HTERT RPE-1 (cell line): Measurements from ENCODE around the gene SEMA3G.

Experiments
- in situ Hi-C: fragments of 300-500 bp; cut with MboI; formaldehyde crosslinking; loops from 4 replicates; pipeline ENCODE4 v1.14.3; 2020; ENCODE audit warnings: low sequenced_read_pairs

Gene SEMA3G

DNA sequence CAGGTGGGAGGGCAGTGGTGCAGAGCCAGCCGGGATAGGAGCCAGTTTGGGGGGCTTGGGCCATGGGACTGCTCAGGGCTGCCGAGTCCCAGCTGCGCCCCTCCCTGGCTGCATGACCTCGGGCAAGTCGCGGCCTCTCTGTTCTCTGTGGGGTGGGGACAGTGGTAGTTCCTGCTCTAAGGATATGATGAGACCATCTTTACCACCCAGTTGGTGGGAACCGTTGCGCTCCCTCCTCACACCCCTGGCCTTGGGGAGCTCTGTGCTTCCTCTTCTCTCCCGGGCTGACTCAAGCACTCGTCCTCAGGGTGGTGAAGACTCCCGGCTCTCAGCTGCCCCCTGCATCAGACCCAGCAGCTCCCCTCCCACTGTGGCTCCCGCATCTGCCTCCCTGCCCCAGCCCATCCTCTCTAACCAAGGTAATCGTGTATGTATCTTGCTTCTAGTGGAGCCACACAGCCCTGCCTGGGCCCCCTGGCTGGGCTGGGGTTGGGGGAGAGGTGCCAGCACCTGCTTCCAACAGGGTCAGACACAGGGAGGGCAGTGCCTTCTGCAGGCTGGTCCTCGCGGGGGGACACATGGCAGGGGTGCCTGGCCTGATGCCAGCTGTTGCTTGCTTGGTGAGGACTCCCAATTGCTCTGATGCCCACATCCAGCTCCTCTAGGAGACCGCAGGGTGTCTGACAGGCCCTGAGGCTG, 35.1 kb upstream of the SEMA3G start:
- in situ Hi-C loops, result no loop called here

DNA sequence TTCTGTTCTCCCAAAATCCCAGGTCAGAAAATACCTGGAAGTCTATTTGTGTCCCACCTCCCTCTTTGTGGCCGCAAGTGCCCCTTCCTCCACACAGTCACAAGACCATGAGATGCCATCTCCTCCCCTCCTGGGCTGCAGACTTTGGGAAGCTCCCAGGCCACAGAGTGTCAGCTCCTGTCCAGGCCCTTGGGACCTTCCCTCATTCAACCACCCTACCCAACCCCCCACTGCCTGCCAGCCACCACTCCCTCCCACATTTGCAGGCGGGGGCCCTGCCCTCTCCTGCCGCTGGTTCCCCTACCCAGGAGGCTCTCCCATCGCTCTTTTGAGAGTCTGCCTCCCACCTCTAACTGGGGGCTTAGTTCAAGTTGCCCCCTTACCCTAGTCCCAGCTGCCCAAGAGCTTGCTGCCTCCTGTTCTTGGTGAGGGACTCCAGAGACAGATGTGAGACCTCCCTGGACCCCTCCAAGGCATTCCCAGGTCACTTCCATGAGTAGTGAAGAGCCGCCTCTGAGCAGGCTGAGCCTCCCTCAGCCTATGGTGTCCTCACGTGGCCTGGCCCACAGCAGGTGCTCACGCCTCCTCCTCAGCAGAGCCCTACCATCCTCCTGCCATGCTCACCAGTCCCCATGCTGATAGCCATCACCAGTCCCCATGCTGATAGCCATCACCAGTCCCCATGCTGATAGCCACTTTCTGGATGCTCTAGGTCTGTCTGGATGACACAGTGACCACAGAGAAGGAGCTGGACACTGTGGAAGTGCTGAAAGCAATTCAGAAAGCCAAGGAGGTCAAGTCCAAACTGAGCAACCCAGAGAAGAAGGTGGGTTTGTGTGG, 34.4 kb upstream of the SEMA3G start:
- in situ Hi-C loops, result no loop called here

DNA sequence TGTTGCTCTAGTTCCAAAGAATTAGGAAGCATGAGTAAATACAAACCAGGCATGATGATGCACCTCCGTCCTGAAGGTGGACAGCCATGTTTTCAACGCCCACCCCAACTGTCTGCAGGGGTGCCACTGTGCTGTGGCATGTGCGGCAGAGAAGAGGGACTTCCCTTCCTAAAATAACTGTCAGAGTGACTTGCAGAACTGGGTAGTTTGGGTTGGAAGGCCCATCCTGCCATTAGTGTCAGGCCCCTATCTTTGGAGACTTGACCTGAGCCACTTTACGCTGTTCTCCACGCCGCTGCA, 32.8 kb upstream of the SEMA3G start:
- in situ Hi-C loops, result no loop called here

DNA sequence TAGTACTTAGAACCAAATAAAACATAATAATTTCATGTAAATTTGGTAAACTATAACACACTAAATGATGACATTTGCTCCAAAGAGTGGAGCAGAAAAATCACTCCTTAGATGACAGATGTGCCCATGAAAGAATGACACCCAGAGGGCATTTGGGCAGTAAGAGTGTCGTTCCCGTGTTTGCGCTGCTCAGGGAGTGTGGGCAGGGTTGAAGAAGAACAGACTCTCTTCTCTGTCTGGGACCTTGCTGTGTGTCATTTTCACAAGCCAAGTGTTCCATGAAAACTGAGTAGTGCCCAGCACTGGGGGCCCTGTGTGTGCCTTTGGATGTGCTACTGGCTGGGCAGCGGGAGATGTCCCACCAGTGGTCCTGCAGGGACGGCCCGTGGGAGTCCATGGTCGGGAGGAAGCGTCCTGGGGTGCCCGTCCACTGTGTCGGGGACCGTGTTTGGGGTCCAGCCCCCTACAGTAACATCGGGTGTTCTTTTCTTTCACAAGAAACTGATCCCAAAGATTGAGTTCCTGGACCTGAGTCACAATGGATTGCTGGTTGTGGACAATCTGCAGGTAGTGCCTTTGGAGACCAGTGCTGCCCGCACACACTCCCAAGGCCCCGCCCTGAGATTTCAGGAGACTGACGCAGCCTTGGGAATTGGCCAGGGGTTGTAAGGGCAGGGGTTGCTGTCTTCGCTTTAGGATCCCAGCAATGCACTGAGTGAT, 32.3 kb upstream of the SEMA3G start:
- in situ Hi-C loops, result no loop called here

DNA sequence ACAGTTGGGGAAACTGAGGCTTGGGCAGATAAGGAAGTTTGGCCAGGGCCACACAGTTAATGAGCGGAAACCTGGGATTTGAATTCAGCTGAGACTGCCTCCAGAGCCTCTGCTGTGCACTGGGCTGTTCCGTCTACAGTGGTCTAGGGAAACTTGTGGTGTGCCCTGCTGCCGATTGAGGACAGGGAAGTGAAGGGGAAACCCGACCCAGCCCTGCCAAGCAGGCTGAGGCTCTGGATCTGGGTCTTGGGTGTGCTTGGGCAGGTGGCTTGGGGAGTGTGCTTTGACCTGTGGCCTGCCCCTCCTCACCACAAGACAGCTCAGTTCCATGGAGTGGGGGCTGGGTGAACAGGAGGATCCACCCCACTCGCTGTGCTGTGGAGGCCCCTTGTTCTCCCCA, 28.1 kb upstream of the SEMA3G start:
- in situ Hi-C loops, result no loop called here

DNA sequence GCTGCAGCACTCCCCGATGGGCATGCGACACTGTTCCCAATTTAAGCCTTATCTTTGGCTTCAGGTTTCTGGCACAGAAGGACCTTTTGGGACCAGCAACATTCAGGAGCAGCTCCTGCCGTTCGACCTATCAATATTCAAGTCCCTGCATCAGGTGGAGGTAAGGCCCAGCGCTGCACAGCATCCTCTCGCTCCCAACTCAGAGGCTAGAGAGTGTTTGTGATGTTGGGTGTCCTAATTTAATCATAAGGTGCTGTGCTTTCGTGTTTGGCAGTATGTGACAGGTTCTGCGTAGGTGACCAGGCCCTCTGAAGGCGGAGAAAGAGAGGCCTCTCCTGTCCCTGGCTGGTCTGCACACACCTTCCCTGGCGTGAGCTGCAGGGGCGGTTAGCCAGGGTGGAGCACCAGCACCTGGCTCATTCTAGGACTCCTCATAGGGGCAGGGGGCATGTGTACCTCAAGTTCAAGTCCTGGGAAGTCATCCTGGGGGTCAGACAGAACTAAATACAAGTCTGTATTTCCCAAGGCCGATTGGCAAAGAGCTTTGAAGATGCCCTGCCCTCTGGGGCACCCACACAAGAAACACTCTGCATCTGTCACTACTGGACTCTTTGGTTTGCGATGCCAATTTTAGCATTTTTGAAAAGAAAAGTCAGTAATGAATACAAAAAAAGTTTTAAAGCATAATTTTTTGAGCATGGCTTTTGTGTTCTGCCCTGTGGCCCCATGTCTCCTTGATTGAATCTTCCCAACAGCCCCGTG, 27.5 kb upstream of the SEMA3G start:
- in situ Hi-C loops, result no loop called here

DNA sequence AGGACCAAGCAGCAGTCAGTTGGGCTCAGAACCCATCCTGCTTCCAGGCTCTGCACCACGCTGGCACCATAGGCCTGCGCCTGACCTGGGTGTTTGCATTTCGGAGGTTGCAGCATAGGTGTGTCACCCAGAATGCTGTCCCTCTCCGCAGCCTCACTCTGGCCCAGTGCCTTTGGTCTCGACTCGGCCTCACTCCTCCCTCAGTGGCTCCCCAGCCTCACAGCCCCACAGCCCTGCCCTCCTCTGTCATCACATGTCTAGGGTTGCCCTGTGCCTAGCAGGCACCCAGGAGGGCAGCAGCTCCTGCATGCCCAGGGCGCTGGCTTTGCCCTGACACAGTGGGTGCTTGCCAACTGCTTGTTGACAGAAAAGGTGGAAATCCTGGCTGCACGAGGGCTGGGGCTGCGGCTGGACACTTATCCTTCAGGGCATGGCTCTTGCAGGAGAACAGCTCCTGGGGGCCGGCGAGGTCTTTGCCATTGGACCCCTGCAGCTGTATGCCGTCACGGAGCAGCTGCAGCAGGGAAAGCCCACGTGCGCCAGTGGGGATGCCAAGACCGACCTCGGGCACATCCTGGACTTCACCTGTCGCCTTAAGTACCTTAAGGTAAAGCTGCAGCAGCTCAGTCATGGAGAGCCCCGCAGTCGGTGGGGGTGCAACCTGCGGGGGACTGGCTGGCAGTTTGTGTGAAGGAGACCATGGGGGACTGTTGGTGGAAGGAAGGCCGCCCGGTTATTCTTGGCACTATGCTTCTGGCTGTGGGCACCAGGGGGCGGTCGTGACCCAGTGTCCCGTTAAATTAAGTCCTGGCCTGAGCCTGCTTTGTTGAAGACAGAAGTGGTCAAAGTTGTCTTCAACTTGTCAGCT, 26.7 kb upstream of the SEMA3G start:
- in situ Hi-C loops, result no loop called here

DNA sequence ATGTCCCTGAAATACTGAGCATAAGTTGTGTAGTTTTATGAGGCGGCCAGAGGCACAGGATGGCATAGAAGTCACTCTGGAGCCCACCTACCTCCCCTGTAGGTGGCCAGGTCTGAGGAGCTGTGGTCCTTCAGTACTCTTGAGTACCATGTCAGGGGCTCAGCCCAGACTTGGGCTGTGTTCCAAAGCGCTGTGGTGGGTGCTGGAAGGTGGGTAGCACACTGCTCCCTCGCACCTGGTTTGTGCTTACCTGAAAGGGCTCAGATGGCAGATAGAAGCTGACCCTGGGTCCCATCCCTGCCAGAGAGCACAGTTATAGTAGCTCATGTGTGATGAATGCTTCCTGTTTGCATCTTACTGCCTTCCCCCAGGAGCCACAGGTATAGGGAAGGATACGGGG, 26.0 kb upstream of the SEMA3G start:
- in situ Hi-C loops, result no loop called here

DNA sequence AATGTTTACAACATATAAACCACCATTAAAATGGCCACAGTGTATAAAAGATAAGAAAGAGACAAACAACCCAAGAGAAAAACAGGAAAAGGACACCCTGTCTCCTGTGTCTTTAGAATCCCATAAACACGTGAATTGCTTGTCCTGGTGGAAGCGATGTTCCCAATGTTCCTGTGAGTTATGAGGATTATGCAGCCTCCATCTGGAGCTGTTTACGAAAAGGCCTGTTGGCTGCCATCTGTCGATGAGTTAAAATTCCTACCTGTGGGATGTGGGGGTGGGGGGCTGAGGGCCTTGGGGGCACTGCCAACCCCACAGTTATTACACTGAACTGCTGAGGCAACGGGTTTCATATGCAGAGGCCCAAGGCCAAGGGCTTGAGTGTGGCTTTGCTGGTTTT, 24.1 kb upstream of the SEMA3G start:
- in situ Hi-C loops, result no loop called here

DNA sequence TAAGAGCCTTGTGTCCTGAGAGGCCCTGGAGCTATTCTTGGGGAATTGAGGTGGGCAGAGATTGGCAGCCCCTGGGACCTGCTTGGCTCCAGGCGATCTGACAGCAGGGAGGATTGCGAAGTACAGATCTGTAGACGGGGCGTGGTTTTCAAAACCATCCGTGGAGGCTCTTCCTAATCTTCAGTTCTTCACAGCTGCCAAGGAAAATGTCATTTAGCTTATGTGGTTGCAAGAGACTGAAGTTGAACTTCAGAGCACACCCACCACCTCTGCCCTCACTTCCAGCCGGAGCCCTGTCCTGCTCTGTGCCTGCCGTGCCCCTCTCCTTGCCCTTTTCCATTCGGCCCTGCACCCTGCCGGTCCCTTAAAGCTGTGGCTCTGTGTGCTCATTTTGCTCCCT, 23.4 kb upstream of the SEMA3G start:
- in situ Hi-C loops, result no loop called here

DNA sequence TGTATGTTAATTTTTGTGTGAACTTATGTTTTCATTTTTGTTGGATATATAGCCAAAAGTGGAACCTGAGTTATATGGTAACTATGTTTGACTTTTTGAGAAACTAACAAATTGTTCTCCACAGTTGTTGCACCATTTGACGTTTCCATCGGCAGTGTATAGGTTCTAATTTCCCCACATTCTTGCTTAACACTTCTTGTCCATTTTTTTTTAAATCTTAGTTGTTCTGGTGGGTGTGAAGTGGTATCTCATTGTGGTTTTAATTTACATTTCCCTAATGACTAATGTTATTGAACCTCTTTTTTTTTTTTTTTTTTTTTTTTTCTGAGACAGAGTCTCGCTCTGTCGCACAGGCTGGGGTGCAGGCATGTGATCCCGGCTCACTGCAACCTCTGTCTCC, 18.5 kb upstream of the SEMA3G start:
- in situ Hi-C loops, result no loop called here

DNA sequence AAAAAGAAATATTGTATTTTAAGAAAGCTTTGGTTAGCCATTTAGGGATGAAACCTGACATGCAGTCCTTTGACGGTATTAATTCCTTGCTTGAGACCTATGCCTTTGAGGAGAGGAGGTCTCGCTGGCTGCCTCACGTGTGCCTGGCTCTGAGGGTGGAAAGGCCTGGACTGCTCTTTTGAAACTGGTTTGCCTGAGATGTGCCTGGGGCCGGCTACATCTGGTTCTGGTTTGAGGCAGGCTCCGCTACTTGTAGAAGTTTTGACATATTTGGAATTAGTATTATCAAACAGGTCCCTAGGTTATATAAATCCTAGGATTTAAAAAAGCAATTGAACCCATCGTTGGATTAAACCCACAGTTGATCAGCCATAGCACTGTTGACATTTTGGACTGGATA, 17.0 kb upstream of the SEMA3G start:
- in situ Hi-C loops, result no loop called here

DNA sequence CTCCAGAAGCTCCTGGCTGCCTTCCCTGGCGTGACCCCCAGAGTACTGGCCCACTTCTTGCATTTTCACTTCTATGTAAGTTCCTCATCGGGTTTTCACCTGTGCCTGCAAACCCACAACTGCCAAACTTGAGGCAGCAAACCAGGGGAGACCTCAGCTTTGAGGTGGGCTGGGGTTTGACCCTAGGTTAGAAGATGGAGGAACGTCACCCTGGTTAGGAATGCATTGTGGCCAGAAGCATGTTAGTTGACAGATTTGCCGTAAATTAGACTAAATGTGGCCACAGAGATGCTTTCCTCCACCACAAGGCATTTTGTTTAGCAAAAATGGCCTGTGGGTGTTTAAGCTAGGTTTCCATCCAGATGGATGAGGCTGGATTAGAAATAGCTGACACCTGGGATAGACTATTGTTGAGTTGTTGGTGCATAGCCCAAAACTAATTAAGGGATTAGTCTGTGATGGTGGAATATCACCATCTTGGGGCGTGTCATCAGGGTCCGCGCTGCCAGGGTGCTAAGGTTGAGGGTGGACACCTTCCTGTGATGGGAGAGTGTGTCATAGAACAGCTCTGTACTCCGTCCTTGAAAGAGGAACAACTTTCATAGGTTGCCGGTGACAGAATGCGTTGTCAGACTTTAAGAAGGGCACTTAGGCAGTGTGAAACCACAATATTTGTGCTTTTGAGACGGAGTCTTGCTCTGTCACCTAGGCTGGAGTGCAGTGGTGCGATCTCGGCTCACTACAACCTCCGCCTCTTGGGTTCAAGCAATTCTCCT, 14.1 kb upstream of the SEMA3G start:
- in situ Hi-C loops, result no loop called here

DNA sequence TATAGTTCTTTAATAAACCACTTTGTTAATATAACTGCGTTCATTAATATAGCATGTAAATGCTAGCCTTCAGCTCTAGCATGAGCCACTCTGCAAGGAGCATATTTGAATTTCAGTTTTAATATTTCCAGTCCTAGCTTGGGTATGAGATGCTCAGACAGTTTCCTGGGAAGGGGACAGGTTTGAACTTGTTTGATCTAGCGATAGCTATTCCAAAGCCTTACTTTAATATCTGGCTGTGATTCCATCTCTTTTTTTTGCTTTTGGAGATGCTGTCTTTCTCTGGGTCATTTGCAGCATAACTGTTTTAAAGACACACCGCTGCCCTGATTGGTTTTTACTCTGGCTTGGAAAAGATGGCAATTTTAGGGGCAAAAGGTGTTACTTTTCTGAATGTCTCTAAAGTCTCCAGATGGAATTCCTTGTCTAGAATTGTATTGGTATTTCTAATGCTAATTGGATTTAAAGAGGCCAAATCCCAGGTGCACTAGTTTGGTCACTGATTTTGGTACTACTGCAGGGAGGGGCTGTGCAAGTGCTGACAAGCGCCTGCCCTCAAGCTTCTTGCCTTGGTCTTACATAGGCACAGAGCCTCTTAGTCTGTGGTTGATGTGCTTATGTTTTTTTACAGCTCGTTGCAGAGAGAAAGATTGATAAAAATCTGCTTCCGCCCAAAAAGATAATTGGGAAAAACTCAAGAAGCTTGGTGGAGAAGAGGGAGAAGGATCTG, 13.3 kb upstream of the SEMA3G start:
- in situ Hi-C loops, result no loop called here

DNA sequence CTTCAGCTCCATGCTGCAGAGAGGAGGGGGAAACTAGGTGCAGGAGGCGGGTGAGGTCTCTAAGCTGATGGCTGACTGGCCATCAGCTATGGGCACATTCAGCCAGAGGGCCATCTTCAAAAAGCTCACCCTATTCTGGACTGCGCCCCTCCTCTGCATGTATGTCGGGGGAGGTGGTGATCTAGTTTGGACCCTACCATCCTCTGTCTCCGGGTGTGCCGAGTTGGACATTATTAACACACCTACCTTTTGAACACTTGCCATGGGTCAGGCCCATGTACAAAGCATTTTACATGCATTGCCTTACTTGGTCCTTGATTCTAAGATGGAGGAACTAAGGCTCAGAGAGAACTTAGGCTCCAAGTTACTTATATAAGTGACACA, 11.9 kb upstream of the SEMA3G start:
- in situ Hi-C loops, result no loop called here

DNA sequence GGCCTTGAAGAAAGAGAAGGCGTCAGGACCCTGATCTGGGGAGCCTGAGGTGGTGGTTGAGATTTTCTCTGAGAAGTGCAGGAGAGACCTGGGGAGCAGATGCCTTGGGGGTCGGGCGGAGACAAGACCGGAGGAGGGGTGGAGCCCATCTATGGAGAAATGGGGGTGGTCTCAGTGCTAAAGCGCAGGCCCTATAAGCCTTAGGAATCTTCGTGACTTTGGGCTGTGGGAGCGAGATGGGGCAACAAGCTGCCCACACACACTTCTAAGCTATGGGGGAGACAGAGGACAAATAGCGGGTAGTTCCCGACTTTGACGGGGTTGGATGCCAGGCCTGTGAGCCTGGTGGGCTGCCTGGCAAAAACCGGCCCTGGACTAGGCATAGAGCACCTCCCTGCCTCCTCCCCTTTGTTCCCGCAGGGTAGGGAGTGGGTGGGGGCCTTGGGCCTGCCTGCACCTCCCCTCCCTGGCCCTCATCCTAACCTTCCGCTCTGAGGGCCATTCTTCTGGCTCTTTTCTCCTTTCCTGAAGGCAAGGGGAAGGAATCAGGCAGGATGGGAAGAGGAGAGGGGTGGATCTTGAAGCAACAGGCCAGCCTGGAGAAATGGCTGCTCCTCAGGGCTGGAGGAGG, 11.4 kb upstream of the SEMA3G start:
- in situ Hi-C loops, result no loop called here

DNA sequence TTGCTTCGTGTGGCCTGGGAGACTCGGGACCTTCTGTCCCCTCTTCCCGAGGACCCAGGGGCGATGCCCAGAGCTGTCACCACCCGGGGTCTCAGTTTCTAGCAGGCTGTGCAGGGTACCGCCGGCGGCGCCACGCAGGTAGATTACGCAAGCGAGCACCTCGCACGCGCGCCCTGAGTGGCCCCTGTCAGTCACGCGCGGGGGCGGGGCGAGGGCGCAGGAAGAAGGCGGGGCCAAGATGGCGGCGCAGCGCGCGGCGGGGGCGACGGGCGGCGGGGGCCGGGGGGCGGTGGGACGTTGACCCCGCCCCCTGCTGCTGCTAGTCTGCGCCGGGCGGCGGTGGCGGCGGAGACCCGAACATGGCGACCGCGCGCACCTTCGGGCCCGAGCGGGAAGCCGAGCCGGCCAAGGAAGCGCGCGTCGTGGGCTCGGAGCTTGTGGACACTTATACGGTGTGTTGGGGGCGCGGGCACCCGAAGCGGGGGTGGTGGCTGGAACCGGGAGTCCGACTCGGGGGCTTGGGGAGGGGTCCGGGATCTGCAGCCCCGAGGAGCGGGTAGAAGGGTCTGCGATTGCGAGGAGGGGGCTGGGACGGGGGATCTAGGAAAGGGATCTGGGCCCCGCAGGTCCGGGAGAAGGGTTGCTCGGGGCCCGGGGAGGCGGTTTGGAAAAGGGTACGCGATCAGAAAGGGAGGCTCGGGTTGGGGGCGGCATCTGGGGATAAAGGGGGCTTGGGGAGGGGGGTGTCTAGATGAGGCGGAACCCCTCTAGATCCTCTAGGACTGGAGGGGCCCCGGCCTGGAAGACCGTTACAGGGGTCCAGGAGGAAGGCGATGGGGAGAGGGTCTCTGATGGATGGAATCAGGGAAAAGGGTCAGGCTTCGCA, 10.6 kb upstream of the SEMA3G start, which contains the start of gene NISCH:
Gene NISCH, plus strand, starts transcription at position 322 of the 886 bp plus-strand sequence. Its CDS starts 38 bp downstream, at position 360.
- in situ Hi-C loops, result no loop called here

DNA sequence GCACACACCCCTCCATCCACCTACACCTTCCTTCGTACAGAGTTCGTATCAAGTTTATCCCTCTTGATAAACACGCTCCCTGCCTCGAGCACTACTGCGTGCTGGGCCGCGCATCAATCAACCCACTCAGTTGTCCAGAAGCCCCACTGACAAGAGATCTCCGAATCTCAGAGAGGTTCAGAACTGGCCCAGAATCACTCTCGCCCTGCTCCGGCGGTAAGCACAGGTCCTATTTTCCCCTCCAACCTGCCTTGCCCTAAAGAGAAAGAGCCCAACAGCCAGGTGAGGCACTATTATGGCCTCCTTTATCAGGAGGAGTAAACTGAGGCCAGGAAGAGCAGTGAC, 10.0 kb upstream of the SEMA3G start:
- in situ Hi-C loops, result no loop called here
